ENCODE measurements around the gene GDPD5. TPM values are rescaled to one million over a fixed set of nuclear protein-coding genes. Genes with fewer than 3 reads are reported as not detected.

Gene GDPD5
- polyA plus RNA-seq, 2 of the 4 experiments (the other 2 are of a cell fraction) = 3.9 to 5.9 TPM

GRCh38 chr11:75474878-75475766 is 50.6 kb downstream of the GDPD5 start:
- H3K4me1 ChIP-seq = peaks cover 13% of the 10 kb centered on the region
- no peak for FAIRE-seq
- TF ChIP-seq RFX5 (IDR thresholded peaks at IDR 0.05) (no peak), MAZ (IDR thresholded peaks at IDR 0.05; ENCODE audit: borderline replicate concordance, low read depth, low read length) (no peak), MAFK (IDR thresholded peaks at IDR 0.05; ENCODE audit: partially characterized antibody) (no peak), MYC (IDR thresholded peaks at IDR 0.05; ENCODE audit: borderline replicate concordance, low read length) (no peak), JUN (IDR thresholded peaks at IDR 0.05) (no peak), CHD2 (IDR thresholded peaks at IDR 0.05; ENCODE audit: low read length, partially characterized antibody) (no peak), KDM1A (IDR thresholded peaks at IDR 0.05; ENCODE audit: low read depth) (peak; percentile 79; the same call in 1 of the 2 replicates), EHMT2 (IDR thresholded peaks at IDR 0.05; ENCODE audit: low read depth) (no peak), HDAC2 (IDR thresholded peaks at IDR 0.05) (0 out of 2 replicates have a peak, but pooled peaks have one; percentile 26), CEBPB (IDR thresholded peaks at IDR 0.05) (peak; percentile 37 to 84; a peak in 3 of 4 replicates), ESRRA (IDR thresholded peaks at IDR 0.05; ENCODE audit: borderline replicate concordance, low read length) (no peak), CHD4 (IDR thresholded peaks at IDR 0.05; ENCODE audit: borderline replicate concordance) (0 out of 2 replicates have a peak, but pooled peaks have one; percentile 67), CBX8 (IDR thresholded peaks at IDR 0.05) (no peak), MAX (IDR thresholded peaks at IDR 0.05) (no peak), EHF (CRISPR knock-in tag; IDR thresholded peaks at IDR 0.05) (no peak), POLR2A (IDR thresholded peaks at IDR 0.05; ENCODE audit: low read length) (no peak), ZC3H11A (IDR thresholded peaks at IDR 0.05) (no peak), NR3C1 (IDR thresholded peaks at IDR 0.05) (no peak), CTCF (IDR thresholded peaks at IDR 0.05) (no peak)
- ATAC-seq = peak in 1 of 2 experiments; percentile 50; a peak in 3 of 6 replicates
- ChIA-PET POLR2A (no interaction called here), CTCF (interaction anchor here (0.6 to 5.3 kb wide), 6 partner anchors 24 to 86 kb away, joined by 3 to 27 read pairs (median 4); no protein-coding TSS in a partner anchor)
- peak in 1 of 2 experiments; percentile 32 for DNase-seq (ENCODE audit: low read depth in 1 of 2, low spot score in 1 of 2)
- peak overlapping the region in 1 of 2 experiments; percentile 62; a peak in 3 of 6 replicates for H3K27ac ChIP-seq
- WGBS (ENCODE audit: missing lambda C conversion rate) = 68% methylated on average over 16 of the region's 16 CpGs
- H3K9me3 ChIP-seq = no peaks in the 10 kb centered on the region
- H3K4me3 ChIP-seq = no peak overlapping the region
- H3K4me2 ChIP-seq = peak overlapping the region; percentile 30; the same call in 2 of the 3 replicates

GRCh38 chr11:75474240-75474639 is 51.5 kb downstream of the GDPD5 start:
- 93% methylated on average over 1 of the region's 1 CpG for WGBS (ENCODE audit: missing lambda C conversion rate)
- ChIA-PET POLR2A (no interaction called here), CTCF (interaction anchor here (0.8 to 5.3 kb wide), 2 partner anchors 29 to 58 kb away, joined by 3 to 27 read pairs; no protein-coding TSS in a partner anchor)
- H3K9me3 ChIP-seq = no peaks in the 10 kb centered on the region
- no peak overlapping the region for H3K27ac ChIP-seq
- no peak for TF ChIP-seq HEYL (CRISPR knock-in tag; IDR thresholded peaks at IDR 0.05)
- TF ChIP-seq RNF2 (IDR thresholded peaks at IDR 0.05; ENCODE audit: borderline replicate concordance, low read depth) = no peak
- TF ChIP-seq BHLHE40 (IDR thresholded peaks at IDR 0.05; ENCODE audit: low read depth, low read length) = no peak
- no peak for TF ChIP-seq SREBF2 (IDR thresholded peaks at IDR 0.05)
- TF ChIP-seq CHD4 (IDR thresholded peaks at IDR 0.05; ENCODE audit: borderline replicate concordance) = no peak
- TF ChIP-seq ZC3H11A (IDR thresholded peaks at IDR 0.05) = no peak
- TF ChIP-seq HOXB13 (CRISPR knock-in tag; IDR thresholded peaks at IDR 0.05; ENCODE audit: low read depth) = no peak
- no peak for TF ChIP-seq CEBPB (IDR thresholded peaks at IDR 0.05)
- TF ChIP-seq HOXA7 (CRISPR knock-in tag; IDR thresholded peaks at IDR 0.05) = no peak
- TF ChIP-seq CBX2 (IDR thresholded peaks at IDR 0.05; ENCODE audit: borderline replicate concordance, low read depth) = no peak
- FAIRE-seq (no peak), ATAC-seq (no peak), DNase-seq (ENCODE audit: low read depth in 1 of 2, low spot score in 1 of 2) (no peak)
- no peak overlapping the region for H3K4me2 ChIP-seq
- H3K4me3 ChIP-seq = no peak overlapping the region
- H3K4me1 ChIP-seq = peaks cover 13% of the 10 kb centered on the region
